SIG-M5 treated with dmso at 0.1 percent for 504 hours (cell line): ENCODE results near the gene MAGI2.
"Not testable (repeated sequence)": the region's sequence is repeated elsewhere in the genome, so short reads cannot be mapped to it uniquely, and the experiment has no call there.

Source experiments
- DNase-seq: peaks from one replicate; lab custom pipeline; 2025; ENCODE audit not compliant: unreplicated experiment; lab: John Stamatoyannopoulos, UW

MAGI2 gene

DNA sequence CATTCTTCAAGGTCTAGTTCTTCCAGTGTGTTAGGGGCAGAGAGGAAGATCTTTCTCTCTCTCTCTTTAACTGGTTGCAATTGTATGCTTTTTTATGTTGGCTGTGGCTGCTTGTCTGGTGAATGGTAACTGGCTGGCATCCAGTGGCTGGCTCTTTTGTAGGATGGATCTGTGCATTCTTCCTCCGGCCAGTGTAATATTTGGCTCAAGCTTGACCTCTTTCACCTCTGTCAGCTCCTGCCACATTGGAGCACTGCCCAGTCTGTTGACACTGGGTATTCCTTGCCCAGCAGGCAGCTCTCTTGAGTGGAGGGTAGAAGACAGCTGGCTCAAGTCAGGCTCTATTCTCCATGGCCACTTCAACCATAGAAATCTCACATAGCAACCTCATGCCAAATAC is 1126.6 kb downstream of the MAGI2 start:
- no peak for DNase-seq

DNA sequence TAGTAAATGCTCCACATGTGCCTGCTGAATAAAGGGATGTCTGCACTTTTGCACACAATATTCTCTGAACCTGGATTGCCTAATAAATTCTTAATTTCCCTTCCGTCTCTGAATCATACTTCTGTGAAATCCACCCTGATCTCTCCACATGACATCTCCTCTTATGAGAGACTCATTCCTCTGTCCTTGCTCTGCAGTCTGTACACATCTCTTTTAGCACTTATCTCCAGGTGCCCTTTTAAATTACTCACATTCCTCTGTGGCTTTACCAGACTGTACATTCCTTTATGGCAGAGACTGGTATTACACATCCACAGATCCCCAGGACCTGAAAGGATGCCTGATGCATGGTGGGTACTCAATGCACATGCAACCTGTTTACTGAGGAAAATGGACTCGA is 1127.3 kb downstream of the MAGI2 start:
- DNase-seq = no peak

DNA sequence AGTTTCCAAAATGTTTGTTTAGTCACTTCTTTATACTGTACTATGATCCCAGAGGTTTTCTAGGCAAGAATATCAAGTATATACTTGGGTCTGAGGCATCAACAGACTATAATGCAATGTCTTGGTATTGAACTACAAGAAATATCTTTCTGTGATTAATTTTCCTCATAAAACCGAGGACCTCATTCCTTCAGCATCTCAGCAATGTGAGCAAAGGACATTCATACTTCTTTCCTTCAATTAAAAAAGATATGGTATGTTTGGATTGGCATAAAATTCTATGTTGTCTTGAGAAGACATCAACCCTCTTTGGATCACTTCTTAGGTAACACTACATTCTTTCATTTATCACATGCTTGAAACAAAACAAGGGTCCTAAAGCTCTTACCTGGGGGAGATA is 1130.3 kb downstream of the MAGI2 start:
- DNase-seq = no peak

DNA sequence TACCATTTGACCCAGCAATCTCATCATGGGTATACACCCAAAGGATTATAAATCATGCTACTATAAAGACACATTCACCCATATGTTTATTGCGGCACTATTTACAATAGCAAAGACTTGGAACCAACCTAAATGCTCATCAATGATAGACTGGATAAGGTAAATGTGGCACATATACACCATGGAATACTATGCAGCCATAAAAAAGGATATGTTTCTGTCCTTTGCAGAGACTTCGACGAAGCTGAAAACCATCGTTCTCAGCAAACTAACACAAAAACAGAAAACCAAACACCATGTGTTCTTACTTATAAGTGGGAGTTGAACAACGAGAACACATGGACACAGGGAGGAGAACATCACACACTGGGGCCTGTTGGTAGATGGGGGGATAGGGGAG is 1131.2 kb downstream of the MAGI2 start:
- not testable (repeated sequence) for DNase-seq

- DNase-seq = no peak
Observed at GRCh38 chr7:78317371-78317770, 1136.1 kb downstream of the MAGI2 start.

- DNase-seq = no peak
Observed at GRCh38 chr7:78316110-78316509, 1137.4 kb downstream of the MAGI2 start.

- no peak for DNase-seq
Observed at GRCh38 chr7:78315119-78315518, 1138.3 kb downstream of the MAGI2 start.

GRCh38 chr7:78311181-78311580 is 1142.3 kb downstream of the MAGI2 start:
- DNase-seq = no peak

DNA sequence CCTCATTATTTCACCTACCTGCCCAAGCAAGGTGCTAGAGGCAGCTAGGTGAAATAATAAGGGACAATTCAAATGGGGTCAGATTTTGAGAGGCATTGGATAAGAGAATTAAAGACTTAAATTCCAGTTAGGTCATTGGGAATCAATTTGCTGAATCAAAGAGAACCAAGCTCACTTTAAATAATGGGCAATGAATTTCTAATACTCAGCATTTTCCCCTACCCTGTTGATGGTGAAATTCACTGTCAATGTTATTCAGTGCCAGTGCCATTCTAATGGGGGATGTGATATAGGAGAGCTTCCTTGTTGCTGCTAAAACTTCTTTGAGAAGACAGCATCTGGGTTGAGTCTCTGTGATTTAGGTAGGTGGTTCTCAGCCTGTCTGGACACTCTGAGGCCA is 1145.6 kb downstream of the MAGI2 start:
- DNase-seq = no peak

DNA sequence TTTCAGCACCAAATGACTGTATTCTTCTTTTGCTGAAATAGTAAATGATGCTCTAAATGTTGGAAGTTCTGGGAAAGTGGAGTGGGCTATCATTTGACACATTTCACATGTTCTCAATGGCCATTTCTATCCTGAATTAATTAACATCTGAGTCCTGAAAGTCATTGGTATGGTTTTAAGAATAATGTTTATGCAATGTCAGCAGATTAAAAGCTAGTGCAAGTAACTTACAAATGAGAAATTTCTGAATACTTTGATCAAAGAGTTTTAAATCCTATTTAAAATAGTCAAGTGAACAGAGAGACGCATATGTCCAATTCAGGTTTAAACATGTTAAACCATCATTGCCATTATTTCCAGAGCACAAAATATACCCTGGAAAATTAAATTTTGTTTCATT is 1146.8 kb downstream of the MAGI2 start:
- no peak for DNase-seq

GRCh38 chr7:78301407-78301806 is 1152.1 kb downstream of the MAGI2 start:
- no peak for DNase-seq

- no peak for DNase-seq
Observed at GRCh38 chr7:78299088-78299487, 1154.4 kb downstream of the MAGI2 start.

GRCh38 chr7:78296644-78297371 is 1156.7 kb downstream of the MAGI2 start:
- DNase-seq = no peak

GRCh38 chr7:78296046-78296597 is 1157.3 kb downstream of the MAGI2 start:
- DNase-seq = no peak

GRCh38 chr7:78289471-78289870 is 1164.0 kb downstream of the MAGI2 start:
- DNase-seq = not testable (repeated sequence)

- DNase-seq = no peak
Observed at GRCh38 chr7:78284945-78285344, 1168.5 kb downstream of the MAGI2 start.

GRCh38 chr7:78280276-78280675 is 1173.2 kb downstream of the MAGI2 start:
- no peak for DNase-seq

GRCh38 chr7:78279457-78279856 is 1174.0 kb downstream of the MAGI2 start:
- DNase-seq = no peak

DNA sequence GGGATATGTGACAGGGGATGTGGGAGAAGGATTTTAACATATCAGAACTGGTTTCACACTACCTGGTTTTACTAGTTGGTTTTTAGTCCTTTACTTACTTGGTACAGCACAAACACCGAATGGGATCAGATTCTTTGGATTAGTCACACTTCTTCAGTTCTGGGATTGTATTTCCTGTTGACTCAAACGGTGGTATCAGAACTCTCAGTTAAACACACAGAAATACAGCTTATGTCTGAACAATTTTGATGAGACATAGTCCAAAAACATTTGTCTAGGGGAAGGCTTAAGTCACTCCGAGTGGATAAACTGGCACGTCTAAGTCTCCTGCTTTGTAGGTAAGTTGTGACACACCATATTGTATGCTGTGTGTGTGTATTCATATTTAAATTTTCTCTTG is 1174.4 kb downstream of the MAGI2 start:
- no peak for DNase-seq

GRCh38 chr7:78267141-78267540 is 1186.3 kb downstream of the MAGI2 start:
- DNase-seq = no peak

DNA sequence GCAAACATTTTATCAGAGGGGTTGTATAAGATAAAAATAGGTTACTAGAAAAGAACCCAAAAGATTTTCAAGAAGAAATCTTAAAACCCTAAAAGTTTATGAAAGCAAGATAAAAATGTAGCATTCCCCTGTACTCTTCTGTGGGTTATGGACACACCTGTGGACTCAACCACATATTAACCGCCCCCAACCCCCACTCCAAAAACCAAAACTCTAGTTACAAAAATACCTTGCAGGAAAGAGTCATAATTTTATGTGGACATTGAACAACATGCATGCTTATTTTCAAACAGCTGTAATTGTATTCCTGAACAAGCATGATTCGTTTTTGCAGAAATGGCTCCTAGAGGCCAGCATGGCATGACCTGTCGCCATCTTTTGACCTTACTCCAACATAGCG is 1188.0 kb downstream of the MAGI2 start:
- no peak for DNase-seq

GRCh38 chr7:78265071-78265470 is 1188.4 kb downstream of the MAGI2 start:
- no peak for DNase-seq

- DNase-seq = peak; percentile 16
Observed at GRCh38 chr7:78264105-78264504, 1189.4 kb downstream of the MAGI2 start.
